Activated T-cell treated with anti-CD3 and anti-CD28 coated beads, Interleukin-2, amount 50 U/mL, for 4 hours (primary cell): ENCODE results near the gene HAO2. TPM values are rescaled to one million over a fixed set of nuclear protein-coding genes. Genes with fewer than 3 reads are reported as not detected.
A peak's percentile ranks its signal among the peaks of the same experiment; 100 is the strongest.
"Not testable (repeated sequence)": the region's sequence is repeated elsewhere in the genome, so short reads cannot be mapped to it uniquely, and the experiment has no call there.

Source experiments
- ATAC-seq, 2 donors: fragments of 200-7000 bp; cut with Tn5 transposase; one replicate each; pipeline ENCODE4 v1.10.0; 2021
- DNase-seq: peaks from one replicate; pipeline ENCODE4 v3.0.0-alpha.2; 2020
- H3K27me3 Mint-ChIP-seq: one replicate; pipeline ENCODE4 v1.8.0; 2021; ENCODE audit warnings: low read depth, mixed read lengths
- H3K36me3 Mint-ChIP-seq: one replicate; pipeline ENCODE4 v1.8.0; 2022; ENCODE audit warnings: mixed read lengths; ENCODE audit not compliant: insufficient read depth
- H3K4me1 Mint-ChIP-seq: one replicate; pipeline ENCODE4 v1.8.0; 2021; ENCODE audit warnings: low read depth, mixed read lengths
- H3K4me3 Mint-ChIP-seq: one replicate; pipeline ENCODE4 v1.8.0; 2021; ENCODE audit warnings: mild to moderate bottlenecking, moderate library complexity, mixed read lengths
- H3K9me3 Mint-ChIP-seq: one replicate; pipeline ENCODE4 v1.8.0; 2021; ENCODE audit warnings: mixed read lengths
- total RNA-seq, 3 donors: library from RNA; stranded (reverse); gene quantifications; one replicate each; pipeline ENCODE4 v1.2.1, GENCODE V29; 2021

HAO2 gene
- total RNA-seq, 3 donors from 2014 or later = not detected

DNA sequence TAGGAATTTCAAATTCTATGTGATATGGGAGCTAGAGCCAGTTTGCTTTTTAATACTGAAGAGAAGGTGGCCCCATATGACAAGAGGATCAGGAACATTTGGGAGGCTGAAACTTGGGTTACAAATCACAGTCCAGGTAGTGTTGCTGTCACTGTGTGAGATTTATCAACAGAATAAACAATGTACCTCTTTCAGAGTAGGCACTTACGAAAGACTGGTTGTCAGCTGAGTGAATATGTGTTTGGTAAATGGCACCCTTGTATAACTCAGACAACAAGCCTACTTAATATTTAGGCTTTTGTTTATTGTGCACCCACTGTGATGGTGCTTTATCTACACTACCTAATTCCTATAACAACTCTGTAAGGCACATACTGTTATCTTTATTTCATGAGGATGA is 7.4 kb upstream of the HAO2 start:
- DNase-seq (no peak), ATAC-seq (no peak)
- H3K4me1 Mint-ChIP-seq = no peaks in the 10 kb centered on the region
- peaks cover under 1% of the 10 kb centered on the region for H3K9me3 Mint-ChIP-seq
- H3K36me3 Mint-ChIP-seq = no peaks in the 10 kb centered on the region
- H3K27me3 Mint-ChIP-seq = peaks cover 5% of the 10 kb centered on the region
- no peak overlapping the region for H3K4me3 Mint-ChIP-seq

DNA sequence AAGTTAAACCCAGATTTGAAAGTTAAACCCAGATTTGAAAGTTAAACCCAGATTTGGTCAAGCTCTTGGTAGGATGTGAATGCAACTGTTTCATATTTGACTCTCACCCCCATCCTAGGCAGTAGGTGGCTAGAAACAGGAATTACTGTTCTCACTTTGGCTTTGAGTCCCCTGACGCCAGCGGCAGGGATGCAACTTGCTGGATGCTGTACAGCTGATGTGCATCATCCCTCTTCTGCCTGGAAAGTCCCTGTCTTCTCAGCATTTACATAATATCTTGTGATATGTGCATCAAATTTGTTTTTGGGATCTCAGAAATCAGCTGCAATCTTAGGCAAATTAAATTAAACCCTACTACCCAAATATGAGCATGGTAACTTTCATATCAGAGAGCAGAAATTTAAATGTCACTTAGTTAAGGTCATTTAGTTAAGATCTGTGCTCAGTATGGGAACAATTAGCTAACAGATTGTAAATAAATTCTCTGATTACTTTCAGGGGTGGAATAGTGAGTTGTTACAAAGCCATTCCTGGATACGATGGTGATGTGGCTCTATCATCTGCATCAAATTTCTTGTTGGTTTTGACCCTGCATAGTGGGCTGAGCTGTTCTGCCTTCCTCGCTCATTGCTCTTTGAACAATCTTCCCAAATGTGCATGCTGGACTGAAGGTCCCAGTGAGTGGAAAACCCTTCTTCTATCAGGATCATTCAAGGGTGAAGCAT is 6.8 kb upstream of the HAO2 start:
- no peaks in the 10 kb centered on the region for H3K36me3 Mint-ChIP-seq
- H3K9me3 Mint-ChIP-seq = no peaks in the 10 kb centered on the region
- H3K4me3 Mint-ChIP-seq = no peak overlapping the region
- H3K27me3 Mint-ChIP-seq = peaks cover 5% of the 10 kb centered on the region
- no peak for DNase-seq
- no peaks in the 10 kb centered on the region for H3K4me1 Mint-ChIP-seq
- no peak for ATAC-seq

DNA sequence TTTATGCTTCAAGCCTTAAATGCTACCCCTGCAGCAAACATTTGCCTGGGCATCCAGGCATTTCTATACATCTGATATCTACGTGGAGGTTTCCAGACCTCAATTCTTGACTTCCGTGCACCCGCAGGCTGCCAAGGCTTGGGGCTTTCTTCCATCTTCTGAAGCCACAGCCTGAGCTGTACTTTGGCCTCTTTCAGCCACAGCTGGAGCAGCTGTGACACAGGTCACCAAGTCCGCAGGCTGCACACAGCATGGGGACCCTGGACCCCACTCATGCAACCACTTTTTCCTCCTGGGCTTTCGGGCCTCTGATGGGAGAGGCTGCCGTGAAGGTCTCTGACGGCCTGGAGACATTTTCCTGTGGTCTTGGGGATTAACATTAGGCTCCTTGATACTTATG is 5.4 kb upstream of the HAO2 start:
- no peak overlapping the region for H3K4me3 Mint-ChIP-seq
- no peaks in the 10 kb centered on the region for H3K4me1 Mint-ChIP-seq
- peaks cover 5% of the 10 kb centered on the region for H3K27me3 Mint-ChIP-seq
- no peaks in the 10 kb centered on the region for H3K36me3 Mint-ChIP-seq
- H3K9me3 Mint-ChIP-seq = no peaks in the 10 kb centered on the region
- DNase-seq (no peak), ATAC-seq (no peak)

DNA sequence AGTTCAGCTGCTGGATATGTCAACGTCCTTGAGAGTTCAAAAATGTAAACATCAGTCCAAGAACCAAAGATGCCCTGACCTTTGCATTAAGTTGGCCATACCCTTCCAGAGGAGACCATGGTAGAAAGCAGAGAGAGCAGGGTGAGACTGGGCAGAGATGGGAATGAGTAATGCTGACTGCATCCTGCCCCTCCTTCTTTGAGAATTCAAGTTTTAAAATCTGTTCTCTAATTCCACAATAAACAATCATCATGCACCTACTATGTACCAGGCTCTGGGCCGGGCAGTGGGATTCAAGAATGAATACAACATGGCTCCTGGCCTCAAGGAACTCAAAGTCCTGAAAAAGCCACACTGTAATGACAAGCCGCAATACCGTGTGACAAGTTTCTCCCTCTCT is 3.9 kb upstream of the HAO2 start:
- no peak for DNase-seq
- H3K36me3 Mint-ChIP-seq = no peaks in the 10 kb centered on the region

DNA sequence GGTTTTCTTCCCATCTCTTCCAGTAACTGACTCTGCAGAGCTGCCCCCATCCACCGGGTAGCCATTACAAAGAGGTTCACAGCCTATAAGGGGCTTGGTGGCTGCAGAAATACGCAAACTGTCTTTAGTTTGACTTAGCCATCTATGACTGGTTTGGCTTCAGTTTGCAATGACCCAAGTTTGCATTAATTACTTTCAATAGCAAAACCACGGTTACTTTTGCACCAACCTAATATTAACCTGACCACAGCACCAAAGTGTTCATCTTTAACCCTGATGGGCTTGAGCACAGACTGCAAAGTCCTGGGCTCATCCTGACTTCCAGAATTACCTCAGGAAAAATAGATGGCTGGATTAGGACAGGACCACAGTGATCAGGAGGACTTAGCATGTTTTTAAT is 2.2 kb upstream of the HAO2 start:
- peaks cover 9% of the 10 kb centered on the region for H3K27me3 Mint-ChIP-seq
- H3K9me3 Mint-ChIP-seq = no peaks in the 10 kb centered on the region
- no peak for DNase-seq
- no peaks in the 10 kb centered on the region for H3K4me1 Mint-ChIP-seq
- no peak overlapping the region for H3K4me3 Mint-ChIP-seq
- no peaks in the 10 kb centered on the region for H3K36me3 Mint-ChIP-seq
- ATAC-seq = no peak

More for the DNA sequence above, 3.9 kb upstream of the HAO2 start:
- H3K27me3 Mint-ChIP-seq = peaks cover 9% of the 10 kb centered on the region
- H3K4me3 Mint-ChIP-seq = no peak overlapping the region
- no peak for ATAC-seq
- no peaks in the 10 kb centered on the region for H3K4me1 Mint-ChIP-seq
- no peaks in the 10 kb centered on the region for H3K9me3 Mint-ChIP-seq

DNA sequence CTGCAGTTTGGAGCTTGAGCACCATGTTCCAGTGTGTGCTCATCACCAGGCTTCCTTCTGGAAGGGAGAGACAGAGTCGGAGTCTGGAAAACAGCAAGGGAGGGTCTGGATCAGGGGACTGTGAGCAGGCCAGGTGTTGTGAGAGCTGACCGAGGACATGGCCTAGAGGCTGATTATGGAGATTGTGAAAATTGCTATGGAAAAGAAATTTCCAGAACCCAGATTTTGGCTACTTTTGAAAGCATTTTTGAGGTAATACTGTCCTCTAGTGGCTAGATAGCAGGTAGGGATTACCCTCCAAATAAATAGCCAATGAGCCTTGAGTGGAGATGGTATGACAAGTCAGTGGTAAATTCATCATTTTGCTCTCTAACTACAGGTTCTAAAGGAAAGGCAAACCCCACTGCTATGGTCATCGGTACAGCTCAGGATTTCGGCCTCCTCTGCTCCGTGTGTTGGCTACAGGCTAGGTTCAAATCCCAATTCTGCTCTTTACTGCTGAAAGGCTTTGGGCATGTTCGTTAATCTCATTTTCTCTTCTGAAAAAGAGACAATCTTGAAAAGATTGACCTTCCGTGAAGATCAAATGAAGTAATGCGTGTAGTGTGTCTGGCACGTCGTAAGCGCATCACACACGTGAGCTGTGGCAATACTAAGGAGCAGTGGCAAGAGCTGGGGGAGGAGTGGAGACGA is 1.0 kb upstream of the HAO2 start:
- H3K36me3 Mint-ChIP-seq = no peaks in the 10 kb centered on the region
- ATAC-seq (no peak), DNase-seq (no peak)
- no peak overlapping the region for H3K4me3 Mint-ChIP-seq
- H3K9me3 Mint-ChIP-seq = no peaks in the 10 kb centered on the region
- peaks cover 9% of the 10 kb centered on the region for H3K27me3 Mint-ChIP-seq
- no peaks in the 10 kb centered on the region for H3K4me1 Mint-ChIP-seq

DNA sequence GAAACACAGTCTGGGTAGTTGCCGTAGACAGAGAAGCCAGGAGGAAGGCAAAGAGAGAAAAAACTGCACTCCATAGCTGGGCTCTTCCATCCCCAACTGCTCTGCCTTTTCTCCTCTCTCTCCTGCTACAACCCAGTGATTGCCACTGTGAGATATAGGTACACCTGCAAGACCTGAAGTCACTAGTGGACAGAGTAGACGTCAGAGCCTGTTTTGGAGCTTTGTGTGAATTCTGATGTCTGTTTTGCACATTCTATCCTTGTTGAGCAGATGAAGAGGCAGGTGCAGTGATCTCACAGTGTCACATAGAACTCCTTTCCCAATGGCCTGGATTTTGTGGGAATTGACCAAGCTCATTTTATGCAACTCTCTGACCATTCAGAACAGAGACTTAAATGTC is 2.2 kb downstream of the HAO2 start:
- H3K36me3 Mint-ChIP-seq = no peaks in the 10 kb centered on the region
- no peak overlapping the region for H3K4me3 Mint-ChIP-seq
- no peaks in the 10 kb centered on the region for H3K4me1 Mint-ChIP-seq
- no peaks in the 10 kb centered on the region for H3K9me3 Mint-ChIP-seq
- ATAC-seq (no peak), DNase-seq (no peak)
- H3K27me3 Mint-ChIP-seq = peaks cover 9% of the 10 kb centered on the region

DNA sequence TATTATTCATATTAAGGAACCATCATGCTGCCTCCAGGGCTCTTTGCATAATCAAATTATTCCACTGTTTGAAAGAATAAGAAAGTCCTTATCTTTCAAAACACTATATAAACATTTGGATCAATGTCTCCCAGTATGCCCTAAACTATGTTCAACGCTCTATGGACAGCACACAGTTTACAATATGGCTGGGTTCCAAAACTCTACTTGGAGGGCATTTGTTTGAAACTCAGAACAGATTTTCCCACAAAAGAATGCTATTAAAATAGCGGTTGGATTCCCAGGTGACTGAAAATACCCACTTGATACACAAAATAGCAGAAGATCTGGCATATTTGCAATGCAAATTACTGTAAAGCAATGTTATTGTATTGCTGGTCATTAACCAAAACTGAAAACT is 3.2 kb downstream of the HAO2 start:
- DNase-seq (no peak), ATAC-seq (no peak)
- Mint-ChIP-seq H3K4me1 (no peaks in the 10 kb centered on the region), H3K36me3 (no peaks in the 10 kb centered on the region), H3K27me3 (peaks cover 9% of the 10 kb centered on the region), H3K9me3 (no peaks in the 10 kb centered on the region), H3K4me3 (no peak overlapping the region)

DNA sequence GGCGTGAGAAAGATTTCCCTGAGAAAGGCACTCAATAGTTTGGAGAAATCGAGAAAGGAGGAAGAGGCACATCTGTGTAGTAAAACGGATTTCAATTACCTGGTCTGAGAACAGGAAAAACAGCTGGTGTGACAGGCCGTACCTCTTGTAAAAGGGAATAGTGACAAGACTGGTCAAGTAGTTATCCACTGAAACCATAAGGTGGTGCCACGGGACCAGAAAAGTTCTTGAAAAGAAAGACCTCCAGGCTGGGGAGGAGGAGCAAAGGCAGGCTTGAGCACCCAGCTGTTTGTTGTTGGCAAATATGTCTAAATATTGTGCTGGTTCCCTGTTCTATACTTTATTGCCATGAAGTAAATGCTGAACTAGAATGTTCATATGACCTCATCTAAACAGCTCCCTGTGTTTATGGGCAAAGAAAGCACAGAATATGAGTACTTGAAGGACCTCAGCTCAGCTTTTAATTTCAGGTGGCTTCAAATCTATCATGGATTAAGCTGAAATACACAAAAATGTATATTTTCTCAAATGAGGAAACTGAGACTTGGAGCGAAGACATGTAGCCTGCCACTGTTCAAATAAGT is 4.0 kb downstream of the HAO2 start:
- peaks cover 9% of the 10 kb centered on the region for H3K27me3 Mint-ChIP-seq
- ATAC-seq (no peak), DNase-seq (no peak)
- no peak overlapping the region for H3K4me3 Mint-ChIP-seq
- H3K36me3 Mint-ChIP-seq = no peaks in the 10 kb centered on the region
- no peaks in the 10 kb centered on the region for H3K4me1 Mint-ChIP-seq
- no peaks in the 10 kb centered on the region for H3K9me3 Mint-ChIP-seq

DNA sequence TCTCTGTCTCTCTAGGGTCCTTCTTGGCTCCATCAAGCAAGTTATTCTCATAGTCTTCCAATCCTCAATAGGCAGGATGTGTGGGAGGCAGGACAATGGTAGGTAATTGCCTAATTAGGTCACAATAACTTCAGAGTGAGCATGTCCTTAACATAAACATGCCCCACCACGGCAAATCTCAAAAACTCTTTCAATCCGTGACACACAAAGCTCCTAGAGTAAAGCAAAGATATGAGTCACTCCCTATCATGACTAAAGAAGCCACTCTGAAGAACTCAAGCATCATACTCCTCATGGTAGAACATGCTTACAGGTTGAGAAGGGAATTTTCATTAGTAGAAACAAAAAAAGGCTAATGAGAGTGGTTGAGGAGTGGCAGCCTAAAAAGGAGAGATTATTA is 4.9 kb downstream of the HAO2 start:
- H3K27me3 Mint-ChIP-seq = peaks cover 9% of the 10 kb centered on the region
- ATAC-seq (peak; percentile 48 to 68), DNase-seq (no peak)
- no peak overlapping the region for H3K4me3 Mint-ChIP-seq
- H3K9me3 Mint-ChIP-seq = peaks cover under 1% of the 10 kb centered on the region
- H3K36me3 Mint-ChIP-seq = no peaks in the 10 kb centered on the region
- no peaks in the 10 kb centered on the region for H3K4me1 Mint-ChIP-seq

DNA sequence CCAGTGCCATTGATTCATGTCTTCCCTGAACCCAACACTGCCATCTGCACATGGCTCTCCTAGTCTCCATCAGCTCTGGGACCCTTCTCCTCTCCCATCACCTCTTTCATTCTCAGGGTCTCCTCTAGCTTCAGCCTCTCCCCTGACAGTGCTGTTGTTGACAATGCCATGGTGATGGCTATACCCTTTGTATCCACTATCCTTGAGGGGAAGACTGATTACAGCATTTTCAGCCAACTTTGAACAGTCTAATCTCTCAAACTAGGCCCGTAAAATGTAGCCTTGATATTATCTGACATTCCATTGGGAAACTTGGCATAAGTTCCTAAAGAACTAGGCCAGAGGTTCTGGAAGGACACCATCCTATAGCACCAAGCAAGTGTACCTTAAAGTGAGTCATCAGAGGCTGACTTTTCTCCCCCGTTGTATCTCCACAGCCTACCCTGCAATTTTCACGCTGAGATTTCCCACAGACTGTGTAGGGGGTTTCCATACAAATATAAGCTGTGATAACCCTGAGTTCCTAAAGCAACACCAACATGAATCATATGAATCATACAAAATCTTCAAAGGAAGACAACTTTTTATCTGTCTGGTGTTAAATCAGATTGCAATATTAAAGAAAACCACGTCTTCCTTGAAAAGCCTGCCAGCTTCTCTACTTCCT is 5.8 kb downstream of the HAO2 start:
- H3K4me1 Mint-ChIP-seq = no peaks in the 10 kb centered on the region
- ATAC-seq = peak; percentile 62 to 64
- peaks cover 4% of the 10 kb centered on the region for H3K27me3 Mint-ChIP-seq
- H3K36me3 Mint-ChIP-seq = no peaks in the 10 kb centered on the region
- H3K4me3 Mint-ChIP-seq = no peak overlapping the region
- no peak for DNase-seq
- peaks cover 4% of the 10 kb centered on the region for H3K9me3 Mint-ChIP-seq

DNA sequence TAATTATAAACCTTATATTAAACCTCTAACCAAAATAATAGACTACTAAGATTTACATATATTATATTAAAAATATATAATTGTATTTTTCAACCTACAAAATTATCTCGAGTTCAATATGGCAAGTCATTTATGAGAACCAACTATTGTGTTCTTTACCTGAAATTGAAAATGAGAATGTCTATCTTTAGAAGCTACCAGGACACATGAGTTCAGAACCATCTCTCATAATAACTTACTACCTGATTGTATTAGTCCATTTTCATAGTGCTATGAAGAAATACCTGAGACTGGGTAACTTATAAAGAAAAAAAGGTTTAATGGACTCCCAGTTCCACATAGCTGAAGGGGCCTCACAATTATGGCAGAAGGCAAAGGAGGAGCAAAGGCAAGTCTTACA is 6.8 kb downstream of the HAO2 start:
- no peak overlapping the region for H3K4me3 Mint-ChIP-seq
- no peaks in the 10 kb centered on the region for H3K4me1 Mint-ChIP-seq
- H3K36me3 Mint-ChIP-seq = no peaks in the 10 kb centered on the region
- no peak for DNase-seq
- H3K9me3 Mint-ChIP-seq = peaks cover 8% of the 10 kb centered on the region
- no peak for ATAC-seq
- peaks cover 4% of the 10 kb centered on the region for H3K27me3 Mint-ChIP-seq

DNA sequence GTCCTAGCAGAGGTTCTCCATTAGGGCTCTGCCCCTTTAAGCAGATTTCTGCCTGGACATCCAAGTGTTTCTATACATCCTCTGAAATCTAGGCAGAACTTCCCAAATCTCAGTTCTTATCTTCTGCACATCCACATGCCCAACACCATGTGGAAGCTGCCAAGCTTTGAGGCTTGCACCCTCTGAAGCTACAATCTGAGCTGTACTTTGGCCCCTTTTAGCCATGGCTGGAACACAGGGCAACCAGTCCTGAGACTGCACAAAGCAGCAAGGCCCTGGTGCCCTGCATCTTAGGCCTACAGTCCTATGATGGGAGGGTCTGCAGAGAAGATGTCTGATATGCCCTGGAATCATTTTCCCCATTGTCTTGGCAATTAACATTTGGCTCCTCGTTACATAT is 8.0 kb downstream of the HAO2 start:
- no peak for DNase-seq
- no peaks in the 10 kb centered on the region for H3K4me1 Mint-ChIP-seq
- H3K4me3 Mint-ChIP-seq = no peak overlapping the region
- H3K36me3 Mint-ChIP-seq = no peaks in the 10 kb centered on the region
- H3K9me3 Mint-ChIP-seq = peaks cover 8% of the 10 kb centered on the region
- H3K27me3 Mint-ChIP-seq = no peaks in the 10 kb centered on the region
- no peak for ATAC-seq

DNA sequence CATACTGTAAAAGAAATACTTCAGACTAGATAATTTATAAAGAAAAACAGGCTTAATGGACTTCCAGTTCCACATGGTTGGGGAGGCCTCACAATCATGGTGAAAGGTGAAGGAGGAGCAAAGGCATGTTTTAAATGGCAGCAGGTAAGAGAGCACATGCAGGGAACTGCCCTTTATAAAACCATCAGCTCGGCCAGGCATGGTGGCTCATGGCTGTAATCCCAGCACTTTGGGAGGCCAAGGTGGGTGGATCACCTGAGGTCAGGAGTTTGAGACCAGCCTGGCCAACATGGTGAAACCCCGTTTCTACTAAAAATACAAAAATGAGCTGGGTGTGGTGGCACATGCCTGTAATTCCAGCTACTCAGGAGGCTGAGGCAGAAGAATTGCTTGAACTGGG is 9.0 kb downstream of the HAO2 start:
- H3K27me3 Mint-ChIP-seq, H3K4me1 Mint-ChIP-seq: not testable (repeated sequence)

More for the DNA sequence above, 9.0 kb downstream of the HAO2 start:
- H3K4me3 Mint-ChIP-seq, H3K9me3 Mint-ChIP-seq, H3K36me3 Mint-ChIP-seq, DNase-seq, ATAC-seq: not testable (repeated sequence)
